HEK293 (cell line): Measurements from ENCODE around the gene SCIMP.

Source experiments
- BCL11A ChIP-seq: fragments of 450-650 bp; formaldehyde crosslinking; IDR thresholded peaks from 2 replicates; pipeline ENCODE4 v1.5.1; 2016; ENCODE audit warnings: low read depth, missing biosample characterization, missing genetic modification characterization
- BCL11B ChIP-seq: fragments of 450-650 bp; formaldehyde crosslinking; IDR thresholded peaks from 2 replicates; pipeline ENCODE4 v1.5.1; 2016; ENCODE audit warnings: low read depth, missing biosample characterization, missing genetic modification characterization
- EGR2 ChIP-seq: fragments of 450-650 bp; formaldehyde crosslinking; IDR thresholded peaks from 2 replicates; pipeline ENCODE4 v1.5.1; 2016; ENCODE audit warnings: low read depth, missing biosample characterization, missing genetic modification characterization
- GLIS2 ChIP-seq: fragments of 450-650 bp; formaldehyde crosslinking; IDR thresholded peaks from 2 replicates; pipeline ENCODE4 v1.5.1; 2016; ENCODE audit warnings: missing biosample characterization, missing genetic modification characterization
- HOXD13 ChIP-seq: sonication (generic); formaldehyde crosslinking; IDR thresholded peaks from 2 replicates; pipeline ENCODE4 v1.8.0; 2022; ENCODE audit warnings: missing genetic modification reagents, borderline replicate concordance
- KLF1 ChIP-seq: fragments of 450-650 bp; formaldehyde crosslinking; IDR thresholded peaks from 2 replicates; pipeline ENCODE4 v1.5.1; 2016; ENCODE audit warnings: missing biosample characterization, missing genetic modification characterization
- KLF9 ChIP-seq: fragments of 450-650 bp; formaldehyde crosslinking; IDR thresholded peaks from 2 replicates; pipeline ENCODE4 v1.5.1; 2016; ENCODE audit warnings: missing biosample characterization, missing genetic modification characterization, low read depth
- PRDM1 ChIP-seq: fragments of 450-650 bp; formaldehyde crosslinking; IDR thresholded peaks from 2 replicates; pipeline ENCODE4; 2016; ENCODE audit warnings: missing biosample characterization, missing genetic modification characterization
- REPIN1 ChIP-seq: fragments of 450-650 bp; formaldehyde crosslinking; IDR thresholded peaks from 2 replicates; pipeline ENCODE4 v1.5.1; 2017; ENCODE audit warnings: missing biosample characterization, missing genetic modification characterization, low read depth
- TRIM28 ChIP-seq: IDR thresholded peaks from 2 replicates; pipeline ENCODE4 v1.6.1; 2011; ENCODE audit warnings: low read length, control low read depth, borderline replicate concordance
- WT1 ChIP-seq: fragments of 450-650 bp; formaldehyde crosslinking; IDR thresholded peaks from 2 replicates; pipeline ENCODE4 v1.5.1; 2016; ENCODE audit warnings: missing biosample characterization, missing genetic modification characterization
- ZBTB49 ChIP-seq: fragments of 450-650 bp; formaldehyde crosslinking; IDR thresholded peaks from 2 replicates; pipeline ENCODE4 v1.5.1; 2016; ENCODE audit warnings: missing biosample characterization, missing genetic modification characterization, low read depth
- ZBTB7A ChIP-seq: fragments of 450-650 bp; formaldehyde crosslinking; IDR thresholded peaks from 2 replicates; pipeline ENCODE4 v1.5.1; 2016; ENCODE audit warnings: low read depth, missing biosample characterization, missing genetic modification characterization
- ZNF10 ChIP-seq: fragments of 450-650 bp; formaldehyde crosslinking; IDR thresholded peaks from 2 replicates; pipeline ENCODE4 v1.5.1; 2017; ENCODE audit warnings: missing biosample characterization, missing genetic modification characterization
- ZNF140 ChIP-seq: fragments of 450-650 bp; formaldehyde crosslinking; IDR thresholded peaks from 2 replicates; pipeline ENCODE4 v1.5.1; 2016; ENCODE audit warnings: missing biosample characterization, missing genetic modification characterization
- ZNF157 ChIP-seq: fragments of 450-650 bp; formaldehyde crosslinking; IDR thresholded peaks from 2 replicates; pipeline ENCODE4 v1.5.1; 2016; ENCODE audit warnings: missing biosample characterization, missing genetic modification characterization
- ZNF16 ChIP-seq: fragments of 450-650 bp; formaldehyde crosslinking; IDR thresholded peaks from 2 replicates; pipeline ENCODE4 v1.5.1; 2016; ENCODE audit warnings: low read depth, missing biosample characterization, missing genetic modification characterization
- ZNF221 ChIP-seq: fragments of 450-650 bp; formaldehyde crosslinking; IDR thresholded peaks from 2 replicates; pipeline ENCODE4 v1.5.1; 2017; ENCODE audit warnings: missing biosample characterization, missing genetic modification characterization, borderline replicate concordance
- ZNF239 ChIP-seq: fragments of 450-650 bp; formaldehyde crosslinking; IDR thresholded peaks from 2 replicates; pipeline ENCODE4 v1.5.1; 2016; ENCODE audit warnings: missing biosample characterization, missing genetic modification characterization
- ZNF24 ChIP-seq: fragments of 450-650 bp; formaldehyde crosslinking; IDR thresholded peaks from 2 replicates; pipeline ENCODE4 v1.5.1; 2016; ENCODE audit warnings: missing biosample characterization, missing genetic modification characterization
- ZNF311 ChIP-seq: fragments of 450-650 bp; formaldehyde crosslinking; IDR thresholded peaks from 2 replicates; pipeline ENCODE4 v1.5.1; 2017; ENCODE audit warnings: missing biosample characterization, missing genetic modification characterization, borderline replicate concordance
- ZNF37A ChIP-seq: fragments of 450-650 bp; IDR thresholded peaks from 2 replicates; pipeline ENCODE4 v1.5.1; 2018; ENCODE audit warnings: missing biosample characterization, missing genetic modification characterization
- ZNF433 ChIP-seq: fragments of 450-650 bp; formaldehyde crosslinking; IDR thresholded peaks from 2 replicates; pipeline ENCODE4 v1.5.1; 2016; ENCODE audit warnings: missing biosample characterization, missing genetic modification characterization, low read depth
- ZNF544 ChIP-seq: fragments of 450-650 bp; formaldehyde crosslinking; IDR thresholded peaks from 2 replicates; pipeline ENCODE4 v1.5.0; 2017; ENCODE audit warnings: missing biosample characterization, missing genetic modification characterization
- ZNF548 ChIP-seq: fragments of 450-650 bp; formaldehyde crosslinking; IDR thresholded peaks from 2 replicates; pipeline ENCODE4 v1.5.1; 2016; ENCODE audit warnings: missing biosample characterization, missing genetic modification characterization
- ZNF558 ChIP-seq: fragments of 450-650 bp; formaldehyde crosslinking; IDR thresholded peaks from 2 replicates; pipeline ENCODE4 v1.5.1; 2016; ENCODE audit warnings: missing biosample characterization, missing genetic modification characterization
- ZNF660 ChIP-seq: fragments of 450-650 bp; IDR thresholded peaks from 2 replicates; pipeline ENCODE4 v1.5.1; 2018; ENCODE audit warnings: missing biosample characterization, mild to moderate bottlenecking, missing genetic modification characterization
- ZNF664 ChIP-seq: fragments of 450-650 bp; formaldehyde crosslinking; IDR thresholded peaks from 2 replicates; pipeline ENCODE4 v1.5.1; 2016; ENCODE audit warnings: missing biosample characterization, missing genetic modification characterization
- ZNF670 ChIP-seq: fragments of 450-650 bp; formaldehyde crosslinking; IDR thresholded peaks from 2 replicates; pipeline ENCODE4 v1.5.1; 2016; ENCODE audit warnings: missing biosample characterization, missing genetic modification characterization, low read depth
- ZNF677 ChIP-seq: fragments of 450-650 bp; IDR thresholded peaks from 2 replicates; pipeline ENCODE4 v1.5.0; 2018; ENCODE audit warnings: missing biosample characterization, mild to moderate bottlenecking, missing genetic modification characterization, moderate library complexity
- ZSCAN23 ChIP-seq: fragments of 450-650 bp; formaldehyde crosslinking; IDR thresholded peaks from 2 replicates; pipeline ENCODE4 v1.5.1; 2016; ENCODE audit warnings: missing biosample characterization, missing genetic modification characterization
- ZSCAN5A ChIP-seq: fragments of 450-650 bp; formaldehyde crosslinking; IDR thresholded peaks from 2 replicates; pipeline ENCODE4 v1.5.1; 2016; ENCODE audit warnings: missing biosample characterization, missing genetic modification characterization
- TF ChIP-seq, protein P1 (sequence below): fragments of 450-650 bp; formaldehyde crosslinking; IDR thresholded peaks from 2 replicates; pipeline ENCODE4 v1.5.1; 2016; ENCODE audit warnings: missing biosample characterization, missing genetic modification characterization
- TF ChIP-seq, protein P2 (sequence below): fragments of 450-650 bp; formaldehyde crosslinking; IDR thresholded peaks from 2 replicates; pipeline ENCODE4 v1.5.1; 2016; ENCODE audit warnings: missing biosample characterization, missing genetic modification characterization

SCIMP gene

GRCh38 chr17:5282642-5283217 lies 48.1 kb upstream of the SCIMP start (continued):
- TF ChIP-seq ZNF544 (tag by site-specific recombination): no peak
- no peak for TF ChIP-seq ZNF140 (tag by site-specific recombination)
- TF ChIP-seq REPIN1 (tag by site-specific recombination): no peak
- TF ChIP-seq EGR2 (tag by site-specific recombination): peak; percentile 82
- no peak for TF ChIP-seq ZNF558 (tag by site-specific recombination)
- no peak for TF ChIP-seq ZNF10 (tag by site-specific recombination)
- no peak for TF ChIP-seq ZNF311 (tag by site-specific recombination)
- 0 out of 2 replicates have a peak, but pooled peaks have one; percentile 16 for TF ChIP-seq KLF1 (tag by site-specific recombination)
- no peak for TF ChIP-seq ZNF24 (tag by site-specific recombination)
- no peak for TF ChIP-seq ZNF16 (tag by site-specific recombination)
- TF ChIP-seq ZNF677 (tag by site-specific recombination): no peak
- no peak for TF ChIP-seq ZNF239
- TF ChIP-seq ZNF433 (tag by site-specific recombination): no peak
- TF ChIP-seq BCL11B (tag by site-specific recombination): no peak
- TF ChIP-seq ZNF670 (tag by site-specific recombination): no peak
- TF ChIP-seq GLIS2: peak; percentile 75
- no peak for TF ChIP-seq WT1
- TF ChIP-seq ZNF221 (tag by site-specific recombination): no peak
- no peak for TF ChIP-seq ZBTB49 (tag by site-specific recombination)
- TF ChIP-seq ZNF548: no peak
- no peak for TF ChIP-seq ZNF664 (tag by site-specific recombination)
- no peak for TF ChIP-seq ZSCAN23
- TF ChIP-seq, protein P1, sequence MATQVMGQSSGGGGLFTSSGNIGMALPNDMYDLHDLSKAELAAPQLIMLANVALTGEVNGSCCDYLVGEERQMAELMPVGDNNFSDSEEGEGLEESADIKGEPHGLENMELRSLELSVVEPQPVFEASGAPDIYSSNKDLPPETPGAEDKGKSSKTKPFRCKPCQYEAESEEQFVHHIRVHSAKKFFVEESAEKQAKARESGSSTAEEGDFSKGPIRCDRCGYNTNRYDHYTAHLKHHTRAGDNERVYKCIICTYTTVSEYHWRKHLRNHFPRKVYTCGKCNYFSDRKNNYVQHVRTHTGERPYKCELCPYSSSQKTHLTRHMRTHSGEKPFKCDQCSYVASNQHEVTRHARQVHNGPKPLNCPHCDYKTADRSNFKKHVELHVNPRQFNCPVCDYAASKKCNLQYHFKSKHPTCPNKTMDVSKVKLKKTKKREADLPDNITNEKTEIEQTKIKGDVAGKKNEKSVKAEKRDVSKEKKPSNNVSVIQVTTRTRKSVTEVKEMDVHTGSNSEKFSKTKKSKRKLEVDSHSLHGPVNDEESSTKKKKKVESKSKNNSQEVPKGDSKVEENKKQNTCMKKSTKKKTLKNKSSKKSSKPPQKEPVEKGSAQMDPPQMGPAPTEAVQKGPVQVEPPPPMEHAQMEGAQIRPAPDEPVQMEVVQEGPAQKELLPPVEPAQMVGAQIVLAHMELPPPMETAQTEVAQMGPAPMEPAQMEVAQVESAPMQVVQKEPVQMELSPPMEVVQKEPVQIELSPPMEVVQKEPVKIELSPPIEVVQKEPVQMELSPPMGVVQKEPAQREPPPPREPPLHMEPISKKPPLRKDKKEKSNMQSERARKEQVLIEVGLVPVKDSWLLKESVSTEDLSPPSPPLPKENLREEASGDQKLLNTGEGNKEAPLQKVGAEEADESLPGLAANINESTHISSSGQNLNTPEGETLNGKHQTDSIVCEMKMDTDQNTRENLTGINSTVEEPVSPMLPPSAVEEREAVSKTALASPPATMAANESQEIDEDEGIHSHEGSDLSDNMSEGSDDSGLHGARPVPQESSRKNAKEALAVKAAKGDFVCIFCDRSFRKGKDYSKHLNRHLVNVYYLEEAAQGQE (tag by site-specific recombination): no peak
- TF ChIP-seq ZNF660 (tag by site-specific recombination): no peak
- TF ChIP-seq ZNF37A (tag by site-specific recombination): no peak
- no peak for TF ChIP-seq BCL11A (tag by site-specific recombination)
- no peak for TF ChIP-seq PRDM1 (tag by site-specific recombination)
- TF ChIP-seq HOXD13 (CRISPR knock-in tag): no peak
- TF ChIP-seq ZBTB7A (tag by site-specific recombination): no peak
- no peak for TF ChIP-seq KLF9
- no peak for TF ChIP-seq ZNF157
- TF ChIP-seq, protein P2, sequence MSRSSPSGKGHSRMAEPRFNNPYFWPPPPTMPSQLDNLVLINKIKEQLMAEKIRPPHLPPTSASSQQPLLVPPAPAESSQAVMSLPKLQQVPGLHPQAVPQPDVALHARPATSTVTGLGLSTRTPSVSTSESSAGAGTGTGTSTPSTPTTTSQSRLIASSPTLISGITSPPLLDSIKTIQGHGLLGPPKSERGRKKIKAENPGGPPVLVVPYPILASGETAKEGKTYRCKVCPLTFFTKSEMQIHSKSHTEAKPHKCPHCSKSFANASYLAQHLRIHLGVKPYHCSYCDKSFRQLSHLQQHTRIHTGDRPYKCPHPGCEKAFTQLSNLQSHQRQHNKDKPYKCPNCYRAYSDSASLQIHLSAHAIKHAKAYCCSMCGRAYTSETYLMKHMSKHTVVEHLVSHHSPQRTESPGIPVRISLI: no peak
- no peak for TF ChIP-seq ZSCAN5A
- TF ChIP-seq TRIM28: no peak
